Right lobe of liver (tissue), 5 donors: ENCODE data around the gene UBR1. TPM values are rescaled to one million over a fixed set of nuclear protein-coding genes. Genes with fewer than 3 reads are reported as not detected.

Source experiments
- small RNA-seq, 2 experiments: library from RNA; depleted of rRNA; stranded (forward); fragments of <200 nt; gene quantifications; one replicate each; pipeline ENCODE3, GENCODE V24; 2016
- total RNA-seq, 6 experiments: library from RNA; depleted of rRNA in 2 of 6; stranded (reverse); fragments of >200 nt in 2 of 6; fragmentation: NEBNext Ultra II Directional in 3 of 6; extraction: Animal tissue kit (Norgen Biotek cat#: 25700) in 3 of 6; gene quantifications; one replicate each; pipeline versions ENCODE4 v1.1.0 to v1.2.4, GENCODE V29; 2016 to 2023
- donor health status: DM: no; HTN: no; CAD: no.
- donor health status: DM: no; HTN: no; CAD: no.
- donor health status: DM: no; HTN: yes; CAD: no.
- donor health status: DM: no; HTN: yes; CAD: no.

UBR1 gene
- total RNA-seq, 6 experiments from 2014 or later = 8.8 to 15.6 (median 10.6) TPM

Small RNA genes within 50 kb of the gene (small RNA-seq; reads per million reads assigned to genes)
- 0 reads per million in 2 experiments for gene AC068724.2

Other genes starting within 250 kb of the UBR1 start
- gene TTBK2, start 185.3 kb downstream of the UBR1 start, total RNA-seq = 1 to 10 TPM; 4.9 to 6.8 (median 5.5) TPM
- gene TMEM62, start 27.5 kb upstream of the UBR1 start, total RNA-seq = 10 to 100 TPM in 3 of 6 experiments, 1 to 10 TPM in 3; 7.6 to 17.1 (median 9.6) TPM
- 10 to 100 TPM; 20.2 to 30.5 (median 22.9) TPM for gene CCNDBP1, start 79.4 kb upstream of the UBR1 start, total RNA-seq
- 1 to 10 TPM in 1 of 6 experiments, under 1 TPM in 2, not detected in 3; 0.20 to 3.4 (median 0.64) TPM for gene EPB42, start 115.0 kb upstream of the UBR1 start, total RNA-seq
- gene TGM5, start 160.9 kb upstream of the UBR1 start, total RNA-seq = not detected
- not detected for gene TGM7, start 196.2 kb upstream of the UBR1 start, total RNA-seq
- gene LCMT2, start 224.5 kb upstream of the UBR1 start, total RNA-seq = 1 to 10 TPM; 2.9 to 4.9 (median 3.9) TPM